GM23338 (cell line): Measurements from ENCODE around the gene ARHGEF38. TPM values are rescaled to one million over a fixed set of nuclear protein-coding genes. Genes with fewer than 3 reads are reported as not detected.
"Not testable (repeated sequence)": the region's sequence is repeated elsewhere in the genome, so short reads cannot be mapped to it uniquely, and the experiment has no call there.

Experiments used
- ATAC-seq: fragments of 200-7000 bp; cut with Tn5 transposase; 3 replicates; pipeline ENCODE4 v1.9.1; 2020
- DNase-seq: peaks from one replicate; pipeline ENCODE4 v3.0.0-alpha.2; 2015; ENCODE audit warnings: low spot score
- H2AFZ ChIP-seq: fragments of 200-600 bp; sonication (generic); 2 replicates; pipeline ENCODE4 v1.8.0; 2016; ENCODE audit warnings: antibody characterized with exemption, mild to moderate bottlenecking, moderate library complexity
- H3F3A ChIP-seq: fragments of 200-600 bp; sonication (generic); replicated peaks from 2 replicates; pipeline ENCODE4 v1.8.0; 2017; ENCODE audit warnings: antibody characterized with exemption, mixed run types, low read depth
- H3K27ac ChIP-seq: fragments of 200-600 bp; sonication (generic); 2 replicates; pipeline ENCODE4 v1.6.1; 2016; ENCODE audit warnings: low read depth
- H3K27me3 ChIP-seq: fragments of 200-600 bp; sonication (generic); 2 replicates; pipeline ENCODE4 v1.8.0; 2016; ENCODE audit warnings: mild to moderate bottlenecking, mixed run types, moderate library complexity; ENCODE audit not compliant: insufficient read depth
- H3K36me3 ChIP-seq: fragments of 200-600 bp; sonication (generic); 2 replicates; pipeline ENCODE4 v1.8.0; 2016; ENCODE audit warnings: mild to moderate bottlenecking; ENCODE audit not compliant: insufficient read depth
- H3K4me1 ChIP-seq: fragments of 200-600 bp; sonication (generic); 2 replicates; pipeline ENCODE4 v1.8.0; 2016; ENCODE audit warnings: mild to moderate bottlenecking, moderate library complexity; ENCODE audit not compliant: insufficient read depth
- H3K4me2 ChIP-seq: fragments of 200-600 bp; sonication (generic); 2 replicates; pipeline ENCODE4 v1.7.1; 2017; ENCODE audit warnings: mixed run types
- H3K4me3 ChIP-seq: fragments of 200-600 bp; sonication (generic); 2 replicates; pipeline ENCODE4 v1.6.1; 2016; ENCODE audit warnings: mixed run types
- H3K79me2 ChIP-seq: fragments of 200-600 bp; sonication (generic); replicated peaks from 2 replicates; pipeline ENCODE4 v1.8.0; 2017; ENCODE audit warnings: mild to moderate bottlenecking; ENCODE audit not compliant: insufficient read depth
- H3K9me2 ChIP-seq: fragments of 200-600 bp; sonication (generic); 2 replicates; pipeline ENCODE4 v1.8.0; 2017; ENCODE audit not compliant: insufficient read depth
- H4K20me1 ChIP-seq: fragments of 200-600 bp; sonication (generic); replicated peaks from 2 replicates; pipeline ENCODE4 v1.8.0; 2017; ENCODE audit warnings: mild to moderate bottlenecking; ENCODE audit not compliant: insufficient read depth
- H3K27ac Mint-ChIP-seq: 2 replicates; pipeline ENCODE4 v1.8.0; 2020; ENCODE audit warnings: inconsistent platforms, mild to moderate bottlenecking, moderate library complexity, mixed read lengths
- H3K27me3 Mint-ChIP-seq: 3 replicates; pipeline ENCODE4 v1.8.0; 2022; ENCODE audit warnings: low read depth, mild to moderate bottlenecking, moderate library complexity, mixed read lengths, inconsistent platforms; ENCODE audit not compliant: insufficient read depth, poor library complexity
- H3K36me3 Mint-ChIP-seq: 3 replicates; pipeline ENCODE4 v1.8.0; 2021; ENCODE audit warnings: low read depth, mild to moderate bottlenecking, inconsistent platforms, moderate library complexity, mixed read lengths
- H3K4me1 Mint-ChIP-seq: 3 replicates; pipeline ENCODE4 v1.8.0; 2020; ENCODE audit warnings: mild to moderate bottlenecking, inconsistent platforms, mixed read lengths
- H3K4me3 Mint-ChIP-seq: 3 replicates; pipeline ENCODE4 v1.8.0; 2021; ENCODE audit warnings: moderate library complexity, mild to moderate bottlenecking, inconsistent platforms, mixed read lengths
- H3K9me3 Mint-ChIP-seq: 3 replicates; pipeline ENCODE4 v1.8.0; 2020; ENCODE audit warnings: moderate library complexity, mild to moderate bottlenecking, inconsistent platforms, mixed read lengths
- CREB1 ChIP-seq: fragments of 250-450 bp; sonication (Bioruptor Pico); IDR thresholded peaks from 2 replicates; pipeline ENCODE4 v1.5.0; 2020; ENCODE audit warnings: low read depth, mild to moderate bottlenecking, moderate library complexity
- CTCF ChIP-seq, 2 experiments: fragments of 200-600 bp in 1 of 2; sonication (generic) in 1 of 2; conservative IDR thresholded peaks; 2 replicates each; pipeline versions ENCODE4 v1.5.1 to v1.6.1; 2016 to 2017; ENCODE audit warnings: antibody characterized with exemption in 2 of 2, low read depth in 2 of 2, mild to moderate bottlenecking in 2 of 2, moderate library complexity in 1 of 2
- ETS1 ChIP-seq: IDR thresholded peaks from 2 replicates; pipeline ENCODE4 v1.6.1; 2016; ENCODE audit warnings: antibody characterized with exemption
- EZH2 ChIP-seq: fragments of 200-600 bp; sonication (generic); IDR thresholded peaks from one replicate; pipeline ENCODE4 v1.8.0; 2017; ENCODE audit warnings: antibody characterized with exemption, mild to moderate bottlenecking, low read depth; ENCODE audit not compliant: unreplicated experiment
- EZH2phosphoT487 ChIP-seq: fragments of 200-600 bp; sonication (generic); IDR thresholded peaks from one replicate; pipeline ENCODE4 v1.8.1; 2018; ENCODE audit warnings: antibody characterized with exemption; ENCODE audit not compliant: unreplicated experiment
- JUNB ChIP-seq: IDR thresholded peaks from one replicate; pipeline ENCODE4 v1.6.1; 2016; ENCODE audit warnings: antibody characterized with exemption; ENCODE audit not compliant: unreplicated experiment
- NANOG ChIP-seq: IDR thresholded peaks from 2 replicates; pipeline ENCODE4 v1.6.1; 2016; ENCODE audit warnings: antibody characterized with exemption, borderline replicate concordance
- POLR2AphosphoS5 ChIP-seq: IDR thresholded peaks from 2 replicates; pipeline ENCODE4 v1.6.1; 2016; ENCODE audit warnings: antibody characterized with exemption, low read depth
- STAT1 ChIP-seq: IDR thresholded peaks from one replicate; pipeline ENCODE4 v1.6.1; 2016; ENCODE audit warnings: antibody characterized with exemption; ENCODE audit not compliant: unreplicated experiment
- ZNF114 ChIP-seq: fragments of 250-450 bp; sonication (Bioruptor Pico); IDR thresholded peaks from 2 replicates; pipeline ENCODE4 v1.5.0; 2020; ENCODE audit warnings: mild to moderate bottlenecking, moderate library complexity
- ZNF331 ChIP-seq: fragments of 250-450 bp; sonication (Bioruptor Pico); IDR thresholded peaks from 2 replicates; pipeline ENCODE4 v1.5.0; 2020; ENCODE audit warnings: low read depth, mild to moderate bottlenecking, moderate library complexity
- ZNF462 ChIP-seq: fragments of 250-450 bp; sonication (Bioruptor Pico); IDR thresholded peaks from 2 replicates; pipeline ENCODE4 v1.5.0; 2020; ENCODE audit warnings: mild to moderate bottlenecking, moderate library complexity
- polyA plus RNA-seq: library from polyadenylated mRNA; unstranded; fragments of >200 nt; fragmentation: Nextera tagmentation; extraction: Ambion mirVana; gene quantifications from 2 replicates; pipeline ENCODE4 v1.2.1, GENCODE V29; 2016
- total RNA-seq: library from RNA; depleted of rRNA; stranded (reverse); fragments of >200 nt; shearing (Covaris generic); gene quantifications from 2 replicates; pipeline ENCODE4 v1.2.3, GENCODE V29; 2014

ARHGEF38 gene
- total and polyA plus RNA-seq, 2 experiments from 2014 or later: 0.58 TPM; not detected in 1

GRCh38 chr4:105609819-105610218 is 57.4 kb downstream of the ARHGEF38 start:
- H3K79me2 ChIP-seq, H3K27ac ChIP-seq, H3F3A ChIP-seq, H2AFZ ChIP-seq, H3K27me3 Mint-ChIP-seq, DNase-seq, H3K27me3 ChIP-seq, H3K9me2 ChIP-seq, H3K4me2 ChIP-seq, H3K9me3 Mint-ChIP-seq, H4K20me1 ChIP-seq, H3K4me1 ChIP-seq, H3K36me3 ChIP-seq, H3K4me3 Mint-ChIP-seq, H3K4me1 Mint-ChIP-seq, ATAC-seq, H3K4me3 ChIP-seq, H3K36me3 Mint-ChIP-seq, H3K27ac Mint-ChIP-seq: not testable (repeated sequence)

- no peaks in the 10 kb centered on the region for H4K20me1 ChIP-seq
- H3K4me1 ChIP-seq: no peaks in the 10 kb centered on the region
- no peak overlapping the region for H3K4me2 ChIP-seq
- H3F3A ChIP-seq: no peaks in the 10 kb centered on the region
- Mint-ChIP-seq H3K9me3 (no peaks in the 10 kb centered on the region), H3K4me3 (no peak overlapping the region), H3K27ac (no peak overlapping the region), H3K27me3 (no peaks in the 10 kb centered on the region), H3K4me1 (peaks cover 14% of the 10 kb centered on the region; the same call in 2 of the 3 replicates), H3K36me3 (no peaks in the 10 kb centered on the region)
- no peaks in the 10 kb centered on the region for H3K79me2 ChIP-seq
- no peak overlapping the region for H3K4me3 ChIP-seq
- no peak overlapping the region for H3K27ac ChIP-seq
- no peak overlapping the region for H2AFZ ChIP-seq
- ATAC-seq: no peak
- no peaks in the 10 kb centered on the region for H3K27me3 ChIP-seq
- no peak for DNase-seq
- no peaks in the 10 kb centered on the region for H3K9me2 ChIP-seq
- no peaks in the 10 kb centered on the region for H3K36me3 ChIP-seq
- TF ChIP-seq ETS1 (no peak), EZH2phosphoT487 (no peak), CTCF (conservative IDR thresholded peaks at IDR 0.05; ENCODE audit: low read depth in 2 of 2) (no peak), ZNF331 (CRISPR knock-in tag) (no peak), STAT1 (no peak), ZNF462 (CRISPR knock-in tag) (no peak), ZNF114 (CRISPR knock-in tag) (no peak), POLR2AphosphoS5 (no peak), JUNB (no peak), EZH2 (no peak), NANOG (no peak), CREB1 (CRISPR knock-in tag) (no peak)
Measured at GRCh38 chr4:105613306-105613705, 60.9 kb downstream of the ARHGEF38 start.
